MM.1S (cell line): Measurements from ENCODE around the gene SUPT6H.

Experiments used
- DNase-seq: peaks from one replicate; pipeline ENCODE4 v3.0.0-alpha.2; 2015
- H2AFZ ChIP-seq: fragments of 300-600 bp; sonication (generic); 2 replicates; pipeline ENCODE4 v1.6.0; 2016; ENCODE audit warnings: antibody characterized with exemption, low read length
- H3F3A ChIP-seq: fragments of 300-600 bp; sonication (generic); 2 replicates; pipeline ENCODE4 v1.6.1; 2016; ENCODE audit warnings: mild to moderate bottlenecking, antibody characterized with exemption, low read length, moderate library complexity, mixed read lengths; ENCODE audit not compliant: insufficient read depth
- H3K27ac ChIP-seq: fragments of 300-600 bp; sonication (generic); 2 replicates; pipeline ENCODE4 v1.5.1; 2016; ENCODE audit warnings: mild to moderate bottlenecking, low read length
- H3K27me3 ChIP-seq: fragments of 300-600 bp; sonication (generic); replicated peaks from 2 replicates; pipeline ENCODE4 v1.6.0; 2016; ENCODE audit warnings: low read length; ENCODE audit not compliant: insufficient read depth
- H3K36me3 ChIP-seq: fragments of 300-600 bp; sonication (generic); replicated peaks from 2 replicates; pipeline ENCODE4 v1.6.1; 2016; ENCODE audit warnings: mild to moderate bottlenecking, low read length, mixed read lengths; ENCODE audit not compliant: insufficient read depth
- H3K4me1 ChIP-seq: fragments of 300-600 bp; sonication (generic); 2 replicates; pipeline ENCODE4 v1.6.1; 2016; ENCODE audit warnings: low read length, mixed read lengths
- H3K4me2 ChIP-seq: fragments of 300-600 bp; sonication (generic); 2 replicates; pipeline ENCODE4 v1.6.0; 2016; ENCODE audit warnings: low read depth, low read length
- H3K4me3 ChIP-seq: fragments of 300-600 bp; sonication (generic); 2 replicates; pipeline ENCODE4 v1.5.1; 2016; ENCODE audit warnings: low read length, mixed read lengths
- H3K79me2 ChIP-seq: fragments of 300-600 bp; sonication (generic); 2 replicates; pipeline ENCODE4 v1.6.1; 2016; ENCODE audit warnings: mixed run types, low read length, mixed read lengths
- H3K9ac ChIP-seq: fragments of 300-600 bp; sonication (generic); 2 replicates; pipeline ENCODE4 v1.6.1; 2016; ENCODE audit warnings: low read length, mixed read lengths
- H3K9me2 ChIP-seq: fragments of 300-600 bp; sonication (generic); replicated peaks from 2 replicates; pipeline ENCODE4 v1.6.1; 2016; ENCODE audit warnings: mild to moderate bottlenecking, low read length, mixed read lengths; ENCODE audit not compliant: insufficient read depth
- H3K9me3 ChIP-seq: fragments of 300-600 bp; sonication (generic); replicated peaks from 2 replicates; pipeline ENCODE4 v1.6.1; 2016; ENCODE audit warnings: mild to moderate bottlenecking, low read length, mixed read lengths; ENCODE audit not compliant: insufficient read depth
- H4K20me1 ChIP-seq: fragments of 300-600 bp; sonication (generic); 2 replicates; pipeline ENCODE4 v1.6.1; 2016; ENCODE audit warnings: mild to moderate bottlenecking, low read length, moderate library complexity, mixed read lengths; ENCODE audit not compliant: insufficient read depth
- CTCF ChIP-seq: fragments of 300-600 bp; sonication (generic); IDR thresholded peaks from 2 replicates; pipeline ENCODE4 v1.5.1; 2016; ENCODE audit warnings: antibody characterized with exemption, low read length, mixed read lengths
- EZH2 ChIP-seq: fragments of 300-600 bp; sonication (generic); optimal IDR thresholded peaks from 2 replicates; pipeline ENCODE3; 2017; ENCODE audit warnings: low read depth, mild to moderate bottlenecking, antibody characterized with exemption, low read length, mixed read lengths
- EZH2phosphoT487 ChIP-seq: fragments of 300-600 bp; sonication (generic); IDR thresholded peaks from 2 replicates; pipeline ENCODE4 v1.6.1; 2018; ENCODE audit warnings: antibody characterized with exemption, low read length

SUPT6H gene

DNA sequence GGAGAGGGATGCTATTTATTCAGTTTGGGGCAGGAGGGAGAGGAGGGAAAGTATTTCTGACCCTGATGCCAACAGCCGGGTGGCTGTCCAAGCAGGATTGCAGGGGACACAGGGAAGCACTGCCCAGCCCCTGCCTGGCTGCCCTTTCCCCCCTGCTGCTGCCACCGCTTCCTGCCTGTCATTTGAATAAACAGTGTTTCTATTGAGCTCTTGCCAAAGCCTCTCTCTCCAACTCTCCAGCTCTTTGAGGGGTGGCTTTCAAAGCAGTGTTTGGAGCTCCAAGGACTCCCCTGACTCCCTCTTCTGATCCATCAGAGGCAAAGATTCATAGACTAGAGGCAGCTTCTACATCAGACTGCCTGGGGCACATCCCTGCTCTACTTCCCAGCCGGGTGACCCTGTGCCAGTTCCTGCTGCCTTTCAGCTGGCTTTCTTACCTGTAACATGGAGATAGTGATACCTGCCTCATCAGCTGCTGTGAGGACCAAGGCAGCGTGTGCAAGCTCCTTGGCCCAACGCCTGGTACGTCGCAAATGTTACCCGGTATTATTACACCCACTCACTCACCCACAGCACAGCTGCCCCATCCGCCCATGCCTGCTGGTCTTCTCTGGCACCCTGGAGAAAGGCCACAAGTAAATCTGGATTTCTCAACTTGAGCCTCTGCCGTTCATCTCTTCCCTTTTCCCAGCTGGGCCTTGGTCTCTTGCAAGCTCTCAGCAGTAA, 40.2 kb downstream of the SUPT6H start:
- DNase-seq, result no peak
- Histone ChIP-seq H3K4me1 (no peaks in the 10 kb centered on the region), H3K36me3 (peaks cover 9% of the 10 kb centered on the region), H3K9me3 (no peaks in the 10 kb centered on the region), H3F3A (no peaks in the 10 kb centered on the region), H3K27ac (no peak overlapping the region), H3K4me2 (no peak overlapping the region), H2AFZ (no peak overlapping the region), H3K4me3 (no peak overlapping the region), H4K20me1 (no peaks in the 10 kb centered on the region), H3K27me3 (no peaks in the 10 kb centered on the region), H3K9ac (no peak overlapping the region), H3K79me2 (no peaks in the 10 kb centered on the region), H3K9me2 (no peaks in the 10 kb centered on the region)
- TF ChIP-seq CTCF (no peak), EZH2 (no peak), EZH2phosphoT487 (no peak)

- H3K27ac ChIP-seq, result no peak overlapping the region
- TF ChIP-seq CTCF (no peak), EZH2phosphoT487 (no peak), EZH2 (no peak)
- H3K9me3 ChIP-seq, result no peaks in the 10 kb centered on the region
- no peaks in the 10 kb centered on the region for H4K20me1 ChIP-seq
- H3K4me3 ChIP-seq, result no peak overlapping the region
- H3K4me1 ChIP-seq, result no peaks in the 10 kb centered on the region
- H3F3A ChIP-seq, result no peaks in the 10 kb centered on the region
- no peaks in the 10 kb centered on the region for H3K79me2 ChIP-seq
- H3K9ac ChIP-seq, result no peak overlapping the region
- no peaks in the 10 kb centered on the region for H3K27me3 ChIP-seq
- no peaks in the 10 kb centered on the region for H3K9me2 ChIP-seq
- no peak overlapping the region for H3K4me2 ChIP-seq
- no peak for DNase-seq
- peaks cover 9% of the 10 kb centered on the region for H3K36me3 ChIP-seq
- no peak overlapping the region for H2AFZ ChIP-seq
Observed at GRCh38 chr17:28702752-28703150, 40.7 kb downstream of the SUPT6H start.

DNA sequence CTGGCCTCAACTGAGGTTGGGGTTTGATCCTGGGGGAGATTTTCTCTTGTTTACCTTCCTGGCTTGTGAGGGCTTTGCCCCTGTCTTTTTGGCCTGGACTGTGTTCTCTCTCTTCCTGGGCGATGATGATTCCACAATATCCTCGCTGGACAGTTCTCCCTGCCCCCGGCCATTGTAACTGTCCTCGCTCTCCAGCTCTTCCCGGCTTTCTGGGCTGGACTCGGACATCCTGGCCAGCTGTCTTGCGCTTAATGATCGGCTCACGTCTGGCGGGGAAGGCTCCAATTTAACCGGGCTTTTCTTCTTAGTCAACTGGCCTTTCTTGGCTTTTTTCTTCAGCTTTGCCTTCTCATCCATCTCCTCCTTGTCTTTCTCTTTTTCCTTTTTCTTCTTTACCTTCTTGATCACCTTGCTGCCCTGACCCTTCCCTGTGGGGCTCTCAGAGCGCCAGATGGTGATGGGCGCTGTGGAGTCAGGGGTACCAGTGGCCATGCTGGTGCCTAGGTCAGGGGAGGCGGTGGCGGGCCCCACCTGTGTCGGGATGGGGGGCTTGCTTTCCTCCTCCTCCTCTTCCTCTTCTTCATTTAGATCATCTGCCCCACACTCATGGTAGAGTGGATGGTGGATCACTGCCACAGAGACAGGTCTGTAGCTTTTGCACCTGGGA, 41.7 kb downstream of the SUPT6H start:
- H3K9me2 ChIP-seq, result no peaks in the 10 kb centered on the region
- H3F3A ChIP-seq, result no peaks in the 10 kb centered on the region
- no peak overlapping the region for H3K9ac ChIP-seq
- no peaks in the 10 kb centered on the region for H3K9me3 ChIP-seq
- TF ChIP-seq CTCF (no peak), EZH2 (no peak), EZH2phosphoT487 (no peak)
- no peak overlapping the region for H3K27ac ChIP-seq
- H3K27me3 ChIP-seq, result no peaks in the 10 kb centered on the region
- H3K36me3 ChIP-seq, result peaks cover 9% of the 10 kb centered on the region
- no peaks in the 10 kb centered on the region for H4K20me1 ChIP-seq
- no peak overlapping the region for H3K4me2 ChIP-seq
- no peak overlapping the region for H2AFZ ChIP-seq
- no peak for DNase-seq
- no peaks in the 10 kb centered on the region for H3K79me2 ChIP-seq
- H3K4me1 ChIP-seq, result no peaks in the 10 kb centered on the region
- no peak overlapping the region for H3K4me3 ChIP-seq
